Activated naive CD8-positive, alpha-beta T cell treated with anti-CD3 and anti-CD28 coated beads, Interleukin-2, amount 50 U/mL, for 16 hours (primary cell): Measurements from ENCODE around the gene DUOXA2.

Experiments
- DNase-seq: peaks from one replicate; pipeline ENCODE4 v3.0.0-alpha.2; 2020; ENCODE audit warnings: low read depth, low spot score

DUOXA2 gene

DNA sequence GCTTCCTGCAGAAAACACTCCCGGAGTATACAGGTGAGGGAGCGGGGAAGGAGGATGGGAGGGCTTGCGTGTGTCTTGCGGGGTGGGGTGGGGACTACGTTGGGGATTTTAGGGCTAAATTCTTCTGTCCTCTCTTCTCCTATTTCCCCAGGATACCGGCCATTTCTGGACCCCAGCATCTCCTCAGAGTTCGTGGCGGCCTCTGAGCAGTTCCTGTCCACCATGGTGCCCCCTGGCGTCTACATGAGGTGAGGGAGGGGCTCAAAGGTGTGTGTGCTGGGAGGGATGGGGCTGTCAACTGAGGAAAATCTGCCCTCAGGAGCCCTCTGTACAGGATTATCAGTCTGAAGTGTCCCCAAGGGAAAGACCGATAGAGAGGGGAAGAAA, 22.2 kb downstream of the DUOXA2 start:
- DNase-seq, result no peak

DNA sequence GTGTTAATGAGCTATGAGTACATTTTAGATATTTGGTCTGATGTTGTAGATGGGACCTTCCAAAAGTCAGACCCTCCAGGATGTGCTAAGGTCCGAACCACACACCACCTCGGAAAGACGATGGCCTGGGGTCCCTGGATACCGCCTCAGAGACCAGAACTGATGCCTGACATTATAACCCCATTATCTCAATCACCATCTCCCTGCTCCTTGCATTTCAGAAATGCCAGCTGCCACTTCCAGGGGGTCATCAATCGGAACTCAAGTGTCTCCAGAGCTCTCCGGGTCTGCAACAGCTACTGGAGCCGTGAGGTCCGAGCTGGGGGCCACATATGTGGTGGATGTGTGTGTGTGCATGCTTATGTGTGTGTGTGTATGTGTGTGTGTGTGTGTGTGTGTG, 23.6 kb downstream of the DUOXA2 start:
- no peak for DNase-seq

DNA sequence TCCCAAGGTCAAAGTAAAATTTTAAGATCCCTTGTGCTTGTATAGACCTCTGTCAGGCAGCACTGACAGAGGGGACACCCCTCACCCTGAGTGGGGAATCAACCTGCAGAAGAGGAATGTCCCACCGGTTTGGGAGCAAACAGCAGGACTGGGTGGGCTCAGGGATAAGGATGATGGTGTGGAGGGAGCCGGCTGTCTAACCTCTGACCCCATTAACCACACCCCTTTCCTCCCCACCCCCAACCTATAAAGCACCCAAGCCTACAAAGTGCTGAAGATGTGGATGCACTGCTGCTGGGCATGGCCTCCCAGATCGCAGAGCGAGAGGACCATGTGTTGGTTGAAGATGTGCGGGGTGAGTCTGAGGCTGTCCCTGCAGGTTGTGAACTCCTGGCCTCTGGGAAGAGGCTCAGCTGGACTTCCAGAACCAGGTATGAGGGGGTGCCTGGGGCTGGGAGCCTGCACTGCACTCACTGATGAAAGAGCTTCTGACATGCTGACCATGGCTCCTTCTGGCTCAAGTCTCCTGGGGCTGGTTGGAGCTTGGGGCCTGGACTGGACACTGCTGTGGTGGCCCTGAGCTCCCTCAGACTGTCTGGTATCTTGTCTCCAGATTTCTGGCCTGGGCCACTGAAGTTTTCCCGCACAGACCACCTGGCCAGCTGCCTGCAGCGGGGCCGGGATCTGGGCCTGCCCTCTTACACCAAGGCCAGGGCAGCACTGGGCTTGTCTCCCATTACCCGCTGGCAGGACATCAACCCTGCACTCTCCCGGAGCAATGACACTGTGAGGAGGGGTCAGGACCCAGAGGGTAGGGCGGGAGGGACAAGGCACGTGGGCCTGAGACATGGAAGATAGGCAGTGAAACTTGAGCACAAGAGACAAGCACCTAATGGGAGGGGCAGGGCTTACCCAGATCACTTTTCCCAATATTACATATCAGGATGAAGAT, 25.0 kb downstream of the DUOXA2 start:
- no peak for DNase-seq

DNA sequence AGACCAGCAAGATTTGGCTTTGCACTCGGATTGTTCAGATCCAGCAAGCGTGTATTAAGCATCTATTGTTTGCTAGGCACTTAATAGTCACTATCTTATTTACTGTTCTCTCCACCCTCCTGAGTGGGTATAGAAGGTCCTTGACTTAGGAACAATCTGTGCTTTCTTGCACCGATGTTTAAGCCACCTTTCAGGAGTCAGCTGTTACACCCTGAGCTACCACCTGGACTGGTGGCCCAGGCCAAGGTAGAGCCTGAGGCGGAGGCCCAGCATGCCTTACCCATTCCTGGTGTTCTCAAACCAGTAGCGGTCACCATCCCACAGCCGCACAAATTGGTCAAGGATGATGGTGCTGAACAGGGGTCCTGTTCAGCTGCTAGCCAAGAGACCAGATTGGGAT, 25.6 kb downstream of the DUOXA2 start:
- no peak for DNase-seq

DNA sequence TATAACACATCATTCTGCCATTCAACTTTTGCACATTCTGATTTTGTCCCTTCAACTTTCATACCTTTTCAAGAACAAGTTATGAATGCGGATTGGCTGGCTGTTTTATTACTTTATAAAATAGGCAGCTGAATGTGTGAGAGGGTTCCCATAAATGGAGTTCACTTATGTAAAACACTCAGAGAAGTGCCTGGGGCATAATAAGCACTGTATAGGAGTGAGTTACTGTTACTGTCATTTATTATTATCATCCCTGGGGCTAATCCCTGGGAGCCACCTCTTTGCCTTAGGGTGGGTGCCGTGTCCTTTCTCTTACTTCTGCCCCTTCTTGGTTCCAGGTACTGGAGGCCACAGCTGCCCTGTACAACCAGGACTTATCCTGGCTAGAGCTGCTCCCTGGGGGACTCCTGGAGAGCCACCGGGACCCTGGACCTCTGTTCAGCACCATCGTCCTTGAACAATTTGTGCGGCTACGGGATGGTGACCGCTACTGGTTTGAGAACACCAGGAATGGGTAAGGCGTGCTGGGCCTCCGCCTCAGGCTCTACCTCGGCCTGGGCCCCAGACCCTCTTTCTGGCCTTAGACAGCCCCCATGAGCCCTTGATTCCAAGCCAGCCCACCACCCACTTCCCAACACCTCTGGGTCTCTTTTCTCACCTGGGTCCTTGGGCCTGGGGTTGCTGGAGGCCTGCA, 26.6 kb downstream of the DUOXA2 start:
- DNase-seq, result no peak

DNA sequence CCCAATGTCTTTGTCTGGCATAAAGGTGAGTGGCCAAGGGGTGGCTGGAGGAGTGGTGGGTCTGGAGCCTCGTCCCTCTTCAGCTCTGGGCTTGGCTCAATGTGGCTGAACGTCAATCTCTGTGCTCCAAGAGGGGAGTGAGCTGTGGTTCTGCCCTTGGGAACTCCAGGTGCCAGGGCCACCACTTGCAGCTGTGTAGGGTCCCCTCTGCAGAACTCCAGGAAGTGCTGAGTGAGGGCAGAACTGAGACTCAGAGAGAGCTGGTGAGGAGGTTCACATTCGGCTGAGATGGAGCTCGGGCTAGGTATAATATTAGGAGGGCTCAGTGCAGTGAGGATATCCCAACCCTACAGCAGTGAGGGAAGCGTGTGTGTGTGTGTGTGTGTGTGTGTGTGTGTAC, 27.3 kb downstream of the DUOXA2 start:
- no peak for DNase-seq

DNA sequence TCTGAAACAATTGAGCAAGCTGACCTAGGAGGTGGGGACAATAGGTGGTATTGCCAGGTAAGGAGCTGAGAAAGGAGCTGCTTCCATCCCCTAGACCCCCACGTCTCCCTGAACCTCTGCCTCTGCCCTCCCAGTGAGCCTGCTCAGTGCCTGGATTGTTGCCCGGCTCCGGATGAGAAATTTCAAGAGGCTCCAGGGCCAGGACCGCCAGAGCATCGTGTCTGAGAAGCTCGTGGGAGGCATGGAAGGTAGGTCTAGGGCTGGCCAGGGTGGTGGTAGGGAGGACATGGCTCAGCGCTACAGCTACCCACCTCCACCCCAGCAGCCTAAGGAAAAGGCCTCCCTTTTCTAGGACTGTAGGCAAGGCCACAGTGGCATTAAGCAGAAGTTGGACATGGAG, 28.9 kb downstream of the DUOXA2 start:
- no peak for DNase-seq

DNA sequence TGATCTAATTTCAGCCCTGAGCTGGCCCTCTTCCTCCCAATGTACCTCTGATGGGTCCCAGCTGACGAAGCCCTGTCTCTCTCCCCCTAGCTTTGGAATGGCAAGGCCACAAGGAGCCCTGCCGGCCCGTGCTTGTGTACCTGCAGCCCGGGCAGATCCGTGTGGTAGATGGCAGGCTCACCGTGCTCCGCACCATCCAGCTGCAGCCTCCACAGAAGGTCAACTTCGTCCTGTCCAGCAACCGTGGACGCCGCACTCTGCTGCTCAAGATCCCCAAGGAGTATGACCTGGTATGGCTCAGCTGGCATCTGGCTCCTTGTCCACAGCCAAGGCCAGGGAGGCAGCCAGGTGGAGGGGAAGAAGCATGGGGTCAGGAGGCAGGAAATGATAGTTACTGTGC, 29.8 kb downstream of the DUOXA2 start:
- no peak for DNase-seq

DNA sequence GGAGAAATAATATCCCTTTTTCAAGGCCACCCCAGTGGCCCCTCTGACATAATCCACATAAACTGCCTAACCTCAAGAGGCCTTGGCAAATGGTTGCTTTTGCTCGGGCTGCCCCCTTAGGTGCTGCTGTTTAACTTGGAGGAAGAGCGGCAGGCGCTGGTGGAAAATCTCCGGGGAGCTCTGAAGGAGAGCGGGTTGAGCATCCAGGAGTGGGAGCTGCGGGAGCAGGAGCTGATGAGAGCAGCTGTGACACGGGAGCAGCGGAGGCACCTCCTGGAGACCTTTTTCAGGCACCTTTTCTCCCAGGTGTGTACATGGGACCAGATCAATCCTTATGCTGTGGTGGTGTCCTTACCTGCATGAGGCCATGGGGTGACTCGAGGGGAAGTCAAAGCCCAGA, 30.6 kb downstream of the DUOXA2 start:
- no peak for DNase-seq

DNA sequence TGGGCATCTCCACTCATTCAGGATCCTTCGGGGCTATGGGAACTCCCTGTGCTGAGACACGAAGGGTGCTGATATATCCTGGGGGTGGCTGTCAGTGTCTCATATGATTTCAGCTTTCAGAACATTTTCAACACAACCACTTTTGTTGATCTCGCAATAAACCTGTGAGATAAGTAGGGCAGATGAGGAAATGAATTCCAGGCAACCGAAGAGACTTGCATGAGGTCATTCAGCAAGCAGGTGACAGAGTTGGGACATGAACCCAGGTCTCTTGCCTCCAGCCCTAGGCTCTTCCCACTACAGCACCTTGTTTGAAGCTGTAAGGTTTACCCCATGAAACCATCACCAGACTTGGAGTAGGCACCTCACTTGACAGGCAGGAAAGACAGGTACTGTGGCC, 32.3 kb downstream of the DUOXA2 start:
- no peak for DNase-seq

DNA sequence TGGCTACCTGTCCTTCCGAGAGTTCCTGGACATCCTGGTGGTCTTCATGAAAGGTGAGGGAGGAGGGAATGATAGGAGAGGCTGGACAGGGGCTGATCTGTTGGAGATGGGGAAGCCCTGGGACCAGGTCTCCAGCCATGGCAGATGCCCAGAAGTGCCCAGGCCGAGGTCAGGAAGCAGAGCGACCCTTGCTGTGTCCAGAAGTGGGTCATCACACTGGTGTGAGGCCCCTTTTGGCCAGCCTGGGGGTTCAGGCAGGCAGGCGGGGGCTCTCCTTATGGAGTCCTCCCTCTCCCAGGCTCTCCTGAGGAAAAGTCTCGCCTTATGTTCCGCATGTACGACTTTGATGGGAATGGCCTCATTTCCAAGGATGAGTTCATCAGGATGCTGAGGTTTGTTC, 33.5 kb downstream of the DUOXA2 start:
- DNase-seq, result no peak

DNA sequence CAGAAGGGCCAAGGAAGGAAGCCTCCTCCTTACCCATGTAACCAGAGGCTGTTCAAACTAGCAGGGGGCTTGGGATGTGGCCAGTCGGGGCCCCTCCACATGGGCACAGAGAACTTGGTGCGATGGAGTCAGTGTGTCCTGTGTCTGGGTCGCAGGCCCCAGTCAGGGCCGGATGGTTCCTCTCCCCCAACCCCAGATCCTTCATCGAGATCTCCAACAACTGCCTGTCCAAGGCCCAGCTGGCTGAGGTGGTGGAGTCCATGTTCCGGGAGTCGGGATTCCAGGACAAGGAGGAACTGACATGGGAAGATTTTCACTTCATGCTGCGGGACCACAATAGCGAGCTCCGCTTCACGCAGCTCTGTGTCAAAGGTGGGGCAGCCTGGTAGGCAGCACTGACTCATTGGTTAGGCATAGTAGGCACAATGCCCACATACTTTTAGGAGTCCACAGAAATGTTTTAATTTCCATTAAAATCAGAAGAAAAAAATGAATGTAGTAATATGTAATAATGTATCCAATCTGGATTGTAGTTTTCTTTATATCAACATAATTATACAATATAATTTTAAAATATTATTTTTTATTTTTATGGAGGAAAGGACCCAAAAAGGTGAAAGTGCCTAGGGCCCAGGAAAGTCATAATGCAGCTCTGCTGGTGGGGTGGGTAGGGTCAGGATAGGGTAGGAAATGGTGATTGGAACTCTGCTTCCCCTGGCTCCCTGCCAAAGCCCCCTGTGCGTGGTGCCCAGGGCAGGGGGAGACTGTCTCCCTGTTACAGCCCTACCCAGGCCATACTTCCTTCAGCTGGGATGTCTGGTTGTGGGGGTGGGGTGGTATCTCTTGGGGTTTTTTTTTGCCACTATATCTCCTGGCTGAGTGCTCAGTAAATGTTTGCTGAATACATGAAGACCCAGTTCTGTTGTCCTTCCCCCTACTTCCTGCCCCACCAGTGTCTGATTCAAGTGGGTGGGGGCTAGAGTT, 34.2 kb downstream of the DUOXA2 start:
- no peak for DNase-seq

DNA sequence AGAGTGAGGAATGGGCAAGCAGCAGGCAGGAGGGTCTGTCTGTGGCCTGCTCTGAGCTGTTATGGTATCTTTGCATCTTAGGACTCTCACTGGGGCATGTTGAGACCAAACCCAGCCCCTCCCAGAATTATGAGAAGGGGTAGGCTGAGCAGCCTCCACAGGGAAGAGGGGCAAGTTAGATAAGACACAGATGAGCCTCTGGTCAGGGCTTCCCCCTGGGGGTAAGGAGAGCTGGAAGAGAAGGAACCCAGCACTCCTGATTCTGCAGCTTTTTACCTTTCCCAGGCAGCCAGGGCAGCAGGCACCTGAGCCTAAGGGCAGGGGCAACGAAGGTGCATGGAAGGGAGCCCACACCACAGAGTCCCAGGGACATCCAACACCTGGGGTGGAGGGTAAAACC, 34.9 kb downstream of the DUOXA2 start:
- DNase-seq, result no peak

DNA sequence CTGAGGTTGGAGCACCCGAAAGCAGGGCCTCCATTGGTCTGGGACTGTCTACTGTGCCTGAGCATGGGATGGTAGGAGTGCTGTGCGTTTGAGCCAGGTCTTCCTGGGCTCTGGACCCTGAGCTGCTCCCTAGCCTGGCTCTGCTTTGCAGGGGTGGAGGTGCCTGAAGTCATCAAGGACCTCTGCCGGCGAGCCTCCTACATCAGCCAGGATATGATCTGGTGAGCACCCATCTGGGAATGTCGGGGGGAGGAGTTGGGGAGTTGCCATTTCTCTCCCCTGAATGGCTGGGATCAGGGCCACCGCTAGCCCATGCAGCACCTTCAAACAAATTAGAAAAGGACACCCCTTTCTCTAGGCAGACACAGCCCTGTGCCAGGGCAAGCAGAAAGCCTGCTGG, 36.4 kb downstream of the DUOXA2 start:
- DNase-seq, result no peak

DNA sequence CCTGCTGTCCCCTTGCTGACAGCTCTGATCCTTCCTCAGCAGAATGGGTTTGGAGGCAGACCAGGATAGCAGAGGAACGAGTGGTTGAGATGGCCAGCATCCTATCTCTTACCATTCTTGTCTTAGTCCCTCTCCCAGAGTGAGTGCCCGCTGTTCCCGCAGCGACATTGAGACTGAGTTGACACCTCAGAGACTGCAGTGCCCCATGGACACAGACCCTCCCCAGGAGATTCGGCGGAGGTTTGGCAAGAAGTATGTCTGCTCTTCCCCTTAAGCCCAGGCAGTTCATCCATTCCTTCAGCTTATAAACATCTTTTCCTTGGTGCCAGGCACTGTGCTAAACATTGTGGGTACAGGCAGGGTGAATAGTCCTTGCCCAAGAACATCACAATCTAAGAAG, 36.9 kb downstream of the DUOXA2 start:
- no peak for DNase-seq

DNA sequence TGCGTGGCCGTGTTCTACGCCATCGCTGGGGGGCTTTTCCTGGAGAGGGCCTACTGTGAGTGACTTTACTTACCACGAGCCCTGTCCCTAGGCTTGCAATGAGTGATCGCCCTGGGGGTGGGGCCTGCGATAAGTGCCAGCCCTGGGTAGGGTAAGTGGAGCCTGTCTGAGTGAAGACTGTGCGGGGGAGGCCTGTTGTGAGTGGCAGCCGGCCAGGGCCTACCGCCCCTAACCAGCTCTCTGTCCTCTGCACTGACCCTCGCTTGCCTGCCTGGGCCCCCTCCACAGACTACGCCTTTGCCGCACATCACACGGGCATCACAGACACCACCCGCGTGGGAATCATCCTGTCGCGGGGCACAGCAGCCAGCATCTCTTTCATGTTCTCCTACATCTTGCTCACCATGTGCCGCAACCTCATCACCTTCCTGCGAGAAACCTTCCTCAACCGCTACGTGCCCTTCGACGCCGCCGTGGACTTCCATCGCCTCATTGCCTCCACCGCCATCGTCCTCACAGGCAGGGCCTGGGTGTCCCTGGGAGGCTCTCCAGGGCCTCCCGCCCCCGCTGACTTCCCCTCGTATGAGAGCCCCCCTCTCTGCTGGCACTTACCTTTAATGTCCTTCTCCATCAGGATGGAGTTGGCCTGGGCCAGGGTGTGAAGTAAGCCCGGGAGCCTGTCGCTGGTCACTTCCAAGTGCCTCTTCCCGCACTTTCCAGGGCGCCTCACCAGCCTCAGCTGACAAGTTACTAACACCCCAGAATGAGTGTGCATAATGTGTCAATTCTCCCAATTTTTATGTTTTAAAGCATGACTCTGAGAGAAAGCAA, 38.1 kb downstream of the DUOXA2 start:
- no peak for DNase-seq

DNA sequence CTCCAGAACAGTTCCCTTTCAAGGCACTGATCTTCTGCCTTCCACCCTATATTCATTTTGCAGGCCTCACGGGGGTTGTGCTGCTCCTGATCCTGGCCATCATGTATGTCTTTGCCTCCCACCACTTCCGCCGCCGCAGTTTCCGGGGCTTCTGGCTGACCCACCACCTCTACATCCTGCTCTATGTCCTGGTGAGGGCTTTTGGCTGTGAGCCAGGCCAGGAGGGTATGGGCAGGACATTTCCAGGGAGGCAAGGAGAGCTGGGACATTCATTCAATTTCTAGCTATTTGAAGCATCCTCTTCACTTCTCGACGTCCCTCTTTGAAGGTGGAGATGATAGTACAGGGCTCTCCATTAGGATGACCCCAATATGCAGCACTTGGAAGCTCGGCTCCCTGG, 41.6 kb downstream of the DUOXA2 start:
- DNase-seq, result no peak

DNA sequence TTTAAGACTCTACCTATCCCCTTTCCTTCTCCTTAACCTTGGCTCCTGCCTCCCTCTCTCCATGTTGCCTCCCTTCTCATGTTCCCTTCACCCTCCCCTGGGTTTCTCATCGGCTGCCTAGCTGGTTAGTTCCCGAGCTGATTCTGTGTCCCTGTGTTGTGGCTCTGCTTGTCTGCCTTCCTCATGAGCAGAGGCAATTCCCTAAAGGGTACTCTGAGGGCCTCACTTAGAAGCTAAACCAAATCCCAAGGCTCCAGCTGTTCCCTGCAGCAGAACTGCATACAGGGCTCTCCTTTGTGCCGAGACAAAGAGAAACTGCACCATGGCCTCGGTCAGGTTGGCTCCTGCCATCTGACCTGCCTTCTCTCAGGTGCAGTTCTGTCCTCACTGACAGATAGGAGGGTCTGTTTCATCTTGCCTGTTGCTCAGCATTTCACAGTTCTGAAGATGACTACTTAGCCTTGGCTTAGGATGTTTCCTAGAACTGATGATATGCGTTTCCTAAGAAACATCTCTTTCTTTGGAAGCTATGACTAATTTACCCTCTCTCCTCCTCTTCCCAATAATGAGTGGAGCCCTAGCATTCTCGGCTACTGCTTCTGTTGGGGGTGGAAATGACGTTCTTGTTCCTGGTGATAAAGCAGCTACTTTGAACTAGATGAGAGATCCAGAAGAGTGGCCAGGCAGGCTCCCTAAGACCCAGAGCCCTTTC, 42.8 kb downstream of the DUOXA2 start:
- no peak for DNase-seq

DNA sequence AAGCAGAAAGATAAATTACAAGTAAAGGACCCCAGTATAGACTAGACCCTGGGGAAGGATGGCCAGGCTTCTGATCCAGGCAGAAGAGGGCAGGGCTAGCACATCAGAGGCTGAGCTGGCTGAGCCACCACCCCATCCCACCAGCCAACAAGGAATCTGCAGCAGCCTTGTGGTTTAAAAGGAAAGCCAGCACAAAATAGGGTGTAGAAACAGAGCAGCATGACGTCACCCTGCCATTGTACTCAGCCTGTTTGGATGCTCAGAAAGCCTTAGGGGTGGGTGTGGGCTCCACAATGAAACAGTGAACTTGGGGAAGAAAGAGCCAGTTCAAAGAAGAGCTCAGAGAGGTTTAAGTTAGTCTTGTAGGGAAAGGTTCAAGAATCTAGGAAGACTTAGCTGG, 43.8 kb downstream of the DUOXA2 start:
- DNase-seq, result no peak

DNA sequence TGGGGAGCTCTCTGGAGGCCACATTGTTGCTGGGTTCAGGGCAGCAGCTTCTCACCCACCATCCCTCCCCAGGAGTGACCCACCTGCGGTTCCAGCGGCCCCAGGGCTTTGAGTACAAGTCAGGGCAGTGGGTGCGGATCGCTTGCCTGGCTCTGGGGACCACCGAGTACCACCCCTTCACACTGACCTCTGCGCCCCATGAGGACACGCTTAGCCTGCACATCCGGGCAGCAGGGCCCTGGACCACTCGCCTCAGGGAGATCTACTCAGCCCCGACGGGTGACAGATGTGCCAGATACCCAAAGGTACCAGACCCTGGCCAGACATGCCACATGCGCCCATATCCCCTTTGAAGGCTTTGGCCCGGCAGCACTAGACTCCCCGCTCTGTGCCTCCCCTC, 47.5 kb downstream of the DUOXA2 start:
- no peak for DNase-seq
